Progenitor cell of endocrine pancreas (in vitro differentiated cells): Measurements from ENCODE around the gene BLOC1S3. TPM values are rescaled to one million over a fixed set of nuclear protein-coding genes. Genes with fewer than 3 reads are reported as not detected.

Source experiments
- DNase-seq: peaks from one replicate; pipeline ENCODE4 v3.0.0; 2021; ENCODE audit warnings: low spot score; ENCODE audit not compliant: unreplicated experiment
- H3K27ac Mint-ChIP-seq: 2 replicates; pipeline ENCODE4 v1.8.0; 2021; ENCODE audit warnings: mild to moderate bottlenecking, moderate library complexity, mixed read lengths
- H3K27me3 Mint-ChIP-seq: 2 replicates; pipeline ENCODE4 v1.8.0; 2021; ENCODE audit warnings: mixed read lengths
- H3K36me3 Mint-ChIP-seq: 2 replicates; pipeline ENCODE4 v1.8.0; 2022; ENCODE audit warnings: mixed read lengths; ENCODE audit not compliant: insufficient read depth
- H3K4me1 Mint-ChIP-seq: 2 replicates; pipeline ENCODE4 v1.8.0; 2021; ENCODE audit warnings: low read depth, mixed read lengths
- H3K4me3 Mint-ChIP-seq: 2 replicates; pipeline ENCODE4 v1.8.0; 2021; ENCODE audit warnings: low read depth, mild to moderate bottlenecking, moderate library complexity, mixed read lengths
- H3K9me3 Mint-ChIP-seq: 2 replicates; pipeline ENCODE4 v1.8.0; 2021; ENCODE audit warnings: low read depth, mixed read lengths
- total RNA-seq: library from RNA; stranded (reverse); gene quantifications from 2 replicates; pipeline ENCODE4 v1.2.1, GENCODE V29; 2021
- TF ChIP-seq, protein P1 (sequence below): fragments of 200-600 bp; sonication (generic); IDR thresholded peaks from one replicate; pipeline ENCODE4 v1.5.0; 2021; ENCODE audit warnings: antibody characterized with exemption, mild to moderate bottlenecking; ENCODE audit not compliant: unreplicated experiment

Gene BLOC1S3
- total RNA-seq, 1 donor from 2014 or later = 8.7 TPM

DNA sequence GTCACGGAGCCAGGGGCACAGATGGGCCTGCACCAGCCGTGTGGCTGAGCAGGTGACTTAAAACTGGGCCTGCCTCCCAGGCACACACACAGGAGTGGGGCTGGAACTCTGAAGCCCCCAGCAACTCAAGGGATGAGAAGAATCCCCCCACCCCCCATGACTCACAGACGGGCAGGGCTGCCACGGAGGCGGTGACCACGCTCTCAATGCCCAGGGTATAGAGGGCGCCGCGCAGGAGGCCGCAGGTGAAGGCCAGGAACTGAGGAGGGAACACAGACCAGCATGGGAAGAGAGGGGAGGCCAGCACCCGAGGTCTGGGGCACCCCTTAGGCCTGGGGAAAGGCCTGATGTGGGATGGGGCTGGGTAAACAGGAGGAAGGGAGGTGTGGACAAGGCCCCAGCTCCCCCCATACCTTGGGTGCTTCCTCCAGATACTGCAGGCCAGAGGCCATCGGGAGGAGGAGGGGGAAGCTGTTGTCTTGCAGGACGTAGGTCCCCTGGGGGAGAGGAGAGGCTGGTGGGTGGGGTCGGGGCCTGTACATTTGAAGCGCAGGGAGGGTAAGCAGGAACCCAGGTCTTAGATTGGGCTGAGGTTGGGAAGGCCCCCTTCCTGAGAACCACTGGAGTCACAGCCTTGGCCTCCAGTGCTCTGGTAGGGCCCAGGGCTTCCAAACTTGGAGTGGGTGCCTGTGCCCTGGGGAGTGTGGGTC lies 14.7 kb upstream of the BLOC1S3 start:
- peaks cover 8% of the 10 kb centered on the region for H3K27me3 Mint-ChIP-seq
- TF ChIP-seq, protein P1, sequence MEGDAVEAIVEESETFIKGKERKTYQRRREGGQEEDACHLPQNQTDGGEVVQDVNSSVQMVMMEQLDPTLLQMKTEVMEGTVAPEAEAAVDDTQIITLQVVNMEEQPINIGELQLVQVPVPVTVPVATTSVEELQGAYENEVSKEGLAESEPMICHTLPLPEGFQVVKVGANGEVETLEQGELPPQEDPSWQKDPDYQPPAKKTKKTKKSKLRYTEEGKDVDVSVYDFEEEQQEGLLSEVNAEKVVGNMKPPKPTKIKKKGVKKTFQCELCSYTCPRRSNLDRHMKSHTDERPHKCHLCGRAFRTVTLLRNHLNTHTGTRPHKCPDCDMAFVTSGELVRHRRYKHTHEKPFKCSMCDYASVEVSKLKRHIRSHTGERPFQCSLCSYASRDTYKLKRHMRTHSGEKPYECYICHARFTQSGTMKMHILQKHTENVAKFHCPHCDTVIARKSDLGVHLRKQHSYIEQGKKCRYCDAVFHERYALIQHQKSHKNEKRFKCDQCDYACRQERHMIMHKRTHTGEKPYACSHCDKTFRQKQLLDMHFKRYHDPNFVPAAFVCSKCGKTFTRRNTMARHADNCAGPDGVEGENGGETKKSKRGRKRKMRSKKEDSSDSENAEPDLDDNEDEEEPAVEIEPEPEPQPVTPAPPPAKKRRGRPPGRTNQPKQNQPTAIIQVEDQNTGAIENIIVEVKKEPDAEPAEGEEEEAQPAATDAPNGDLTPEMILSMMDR = no peak
- no peaks in the 10 kb centered on the region for H3K9me3 Mint-ChIP-seq
- H3K27ac Mint-ChIP-seq = no peak overlapping the region
- no peak overlapping the region for H3K4me3 Mint-ChIP-seq
- H3K4me1 Mint-ChIP-seq = peaks cover 9% of the 10 kb centered on the region
- DNase-seq = no peak
- H3K36me3 Mint-ChIP-seq = no peaks in the 10 kb centered on the region

GRCh38 chr19:45164577-45165335 lies 13.8 kb upstream of the BLOC1S3 start:
- TF ChIP-seq, protein P1 = no peak
- Mint-ChIP-seq H3K9me3 (no peaks in the 10 kb centered on the region), H3K36me3 (no peaks in the 10 kb centered on the region), H3K4me3 (no peak overlapping the region), H3K27me3 (peaks cover 8% of the 10 kb centered on the region), H3K4me1 (peaks cover 9% of the 10 kb centered on the region), H3K27ac (no peak overlapping the region)
- DNase-seq = no peak

- Mint-ChIP-seq H3K27ac (no peak overlapping the region), H3K27me3 (no peaks in the 10 kb centered on the region), H3K4me3 (no peak overlapping the region), H3K36me3 (no peaks in the 10 kb centered on the region), H3K9me3 (no peaks in the 10 kb centered on the region), H3K4me1 (peaks cover 7% of the 10 kb centered on the region)
- TF ChIP-seq, protein P1 = no peak
- no peak for DNase-seq
Measured at GRCh38 chr19:45166723-45167252, 11.8 kb upstream of the BLOC1S3 start.

GRCh38 chr19:45168767-45169351 lies 9.7 kb upstream of the BLOC1S3 start:
- peaks cover 7% of the 10 kb centered on the region for H3K4me1 Mint-ChIP-seq
- no peak overlapping the region for H3K4me3 Mint-ChIP-seq
- no peaks in the 10 kb centered on the region for H3K36me3 Mint-ChIP-seq
- TF ChIP-seq, protein P1 = no peak
- no peak overlapping the region for H3K27ac Mint-ChIP-seq
- H3K9me3 Mint-ChIP-seq = no peaks in the 10 kb centered on the region
- DNase-seq = no peak
- H3K27me3 Mint-ChIP-seq = no peaks in the 10 kb centered on the region

DNA sequence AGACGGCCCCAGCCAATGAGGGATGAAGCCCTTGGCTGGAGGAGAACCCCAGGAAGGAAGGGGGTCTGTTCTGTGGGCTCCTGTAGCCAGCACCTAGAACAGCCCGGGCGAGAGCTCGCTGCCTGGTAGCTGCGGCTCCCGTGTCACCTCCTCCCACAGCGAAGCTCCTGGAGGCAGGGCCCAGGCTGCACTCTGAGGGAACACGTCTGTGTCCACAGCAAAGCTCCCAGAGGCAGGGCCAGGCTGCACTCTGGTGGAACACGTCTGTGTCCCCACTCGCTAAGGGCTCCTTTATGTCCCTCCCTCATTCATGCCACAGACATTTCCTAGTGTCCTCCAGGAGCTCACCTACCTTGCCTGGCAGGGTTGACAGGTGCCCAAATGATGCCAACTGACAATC lies 9.0 kb upstream of the BLOC1S3 start:
- no peak for DNase-seq
- no peak overlapping the region for H3K4me3 Mint-ChIP-seq
- H3K27me3 Mint-ChIP-seq = no peaks in the 10 kb centered on the region
- no peak overlapping the region for H3K27ac Mint-ChIP-seq
- peaks cover 7% of the 10 kb centered on the region for H3K4me1 Mint-ChIP-seq
- H3K9me3 Mint-ChIP-seq = no peaks in the 10 kb centered on the region
- H3K36me3 Mint-ChIP-seq = no peaks in the 10 kb centered on the region
- TF ChIP-seq, protein P1 = no peak
